ENCODE measurements around the gene TSPAN18.

TSPAN18 gene

GRCh38 chr11:44699497-44700408, 27.0 kb upstream of the TSPAN18 start:
- TF ChIP-seq CTCF (IDR thresholded peaks at IDR 0.05; ENCODE audit: borderline replicate concordance, insufficient read depth, low read depth, low read length): no peak
- no peak overlapping the region for H3K4me3 ChIP-seq (ENCODE audit: low read depth, low read length)

GRCh38 chr11:44701276-44701675, 25.5 kb upstream of the TSPAN18 start:
- no peak for TF ChIP-seq CTCF (IDR thresholded peaks at IDR 0.05; ENCODE audit: borderline replicate concordance, insufficient read depth, low read depth, low read length)
- no peak overlapping the region for H3K4me3 ChIP-seq (ENCODE audit: low read depth, low read length)

- H3K4me3 ChIP-seq (ENCODE audit: low read depth, low read length): no peak overlapping the region
- no peak for TF ChIP-seq CTCF (IDR thresholded peaks at IDR 0.05; ENCODE audit: borderline replicate concordance, insufficient read depth, low read depth, low read length)
Measured at GRCh38 chr11:44702889-44703288, 23.9 kb upstream of the TSPAN18 start.

- TF ChIP-seq CTCF (IDR thresholded peaks at IDR 0.05; ENCODE audit: borderline replicate concordance, insufficient read depth, low read depth, low read length): no peak
- H3K4me3 ChIP-seq (ENCODE audit: low read depth, low read length): no peak overlapping the region
Measured at GRCh38 chr11:44707094-44707493, 19.7 kb upstream of the TSPAN18 start.

- no peak overlapping the region for H3K4me3 ChIP-seq (ENCODE audit: low read depth, low read length)
- TF ChIP-seq CTCF (IDR thresholded peaks at IDR 0.05; ENCODE audit: borderline replicate concordance, insufficient read depth, low read depth, low read length): no peak
Measured at GRCh38 chr11:44708009-44708408, 18.8 kb upstream of the TSPAN18 start.

- no peak overlapping the region for H3K4me3 ChIP-seq (ENCODE audit: low read depth, low read length)
- no peak for TF ChIP-seq CTCF (IDR thresholded peaks at IDR 0.05; ENCODE audit: borderline replicate concordance, insufficient read depth, low read depth, low read length)
Measured at GRCh38 chr11:44708523-44709280, 18.1 kb upstream of the TSPAN18 start.

- no peak for TF ChIP-seq CTCF (IDR thresholded peaks at IDR 0.05; ENCODE audit: borderline replicate concordance, insufficient read depth, low read depth, low read length)
- H3K4me3 ChIP-seq (ENCODE audit: low read depth, low read length): no peak overlapping the region
Measured at GRCh38 chr11:44709281-44709562, 17.5 kb upstream of the TSPAN18 start.
